HepG2 (cell line): Measurements from ENCODE around the gene COMT. TPM values are rescaled to one million over a fixed set of nuclear protein-coding genes. Genes with fewer than 3 reads are reported as not detected.

Experiments
- DPF2 ChIP-seq: sonication (generic); formaldehyde crosslinking; IDR thresholded peaks from 2 replicates; pipeline ENCODE4 v1.4.0; 2020; ENCODE audit warnings: mild to moderate bottlenecking, low read depth, missing genetic modification reagents, borderline replicate concordance
- GLI4 ChIP-seq: sonication (generic); formaldehyde crosslinking; IDR thresholded peaks from 2 replicates; pipeline ENCODE4 v1.5.1; 2020; ENCODE audit warnings: missing genetic modification reagents, mild to moderate bottlenecking, moderate library complexity, borderline replicate concordance
- HNRNPUL1 ChIP-seq: fragments of 200-400 bp; formaldehyde crosslinking; IDR thresholded peaks from 2 replicates; pipeline ENCODE4 v1.6.1; 2017; ENCODE audit warnings: low read depth, mild to moderate bottlenecking, low read length, moderate library complexity
- MTA1 ChIP-seq: sonication (generic); formaldehyde crosslinking; IDR thresholded peaks from 2 replicates; pipeline ENCODE4 v1.4.0; 2020; ENCODE audit warnings: missing genetic modification reagents, mild to moderate bottlenecking, borderline replicate concordance
- MYNN ChIP-seq: sonication (generic); formaldehyde crosslinking; IDR thresholded peaks from 2 replicates; pipeline ENCODE4 v1.4.0; 2020; ENCODE audit warnings: mild to moderate bottlenecking, low read depth, missing genetic modification reagents
- NFIC ChIP-seq: IDR thresholded peaks from 2 replicates; pipeline ENCODE4 v1.6.1; 2012; ENCODE audit warnings: mild to moderate bottlenecking, low read length, inconsistent platforms
- RFX1 ChIP-seq: fragments of 450-650 bp; IDR thresholded peaks from 2 replicates; pipeline ENCODE4 v1.6.1; 2017
- RFX5 ChIP-seq: IDR thresholded peaks from 2 replicates; pipeline ENCODE4 v1.6.1; 2011; ENCODE audit warnings: low read depth, low read length, improper control_type of control experiment
- SALL2 ChIP-seq: sonication (generic); formaldehyde crosslinking; IDR thresholded peaks from 2 replicates; pipeline ENCODE4 v1.8.1; 2023; ENCODE audit warnings: mild to moderate bottlenecking, missing genetic modification reagents, inconsistent platforms
- SMC3 ChIP-seq: IDR thresholded peaks from 2 replicates; pipeline ENCODE4 v1.6.1; 2011; ENCODE audit warnings: low read length, improper control_type of control experiment
- SMYD3 ChIP-seq: sonication (generic); formaldehyde crosslinking; IDR thresholded peaks from 2 replicates; pipeline ENCODE4 v1.8.1; 2023; ENCODE audit warnings: mild to moderate bottlenecking, missing genetic modification reagents
- TCF7L2 ChIP-seq: IDR thresholded peaks from 2 replicates; pipeline ENCODE4 v1.6.1; 2011; ENCODE audit warnings: mild to moderate bottlenecking, low read depth, low read length, moderate library complexity
- XRCC5 ChIP-seq: fragments of 200-400 bp; formaldehyde crosslinking; optimal IDR thresholded peaks from 2 replicates; pipeline ENCODE3; 2017; ENCODE audit warnings: mild to moderate bottlenecking, low read length
- ZMYM3 ChIP-seq: sonication (generic); formaldehyde crosslinking; IDR thresholded peaks from 2 replicates; pipeline ENCODE4 v1.5.1; 2020; ENCODE audit warnings: mild to moderate bottlenecking, missing genetic modification reagents
- ZNF121 ChIP-seq: sonication (generic); formaldehyde crosslinking; IDR thresholded peaks from 2 replicates; pipeline ENCODE4 v1.5.0; 2020; ENCODE audit warnings: mild to moderate bottlenecking, missing genetic modification reagents
- ZNF275 ChIP-seq: sonication (generic); formaldehyde crosslinking; IDR thresholded peaks from 2 replicates; pipeline ENCODE4 v1.8.0; 2022; ENCODE audit warnings: missing genetic modification reagents, mild to moderate bottlenecking, inconsistent platforms, borderline replicate concordance
- ZNF710 ChIP-seq: sonication (generic); formaldehyde crosslinking; IDR thresholded peaks from 2 replicates; pipeline ENCODE4 v1.5.0; 2020; ENCODE audit warnings: mild to moderate bottlenecking, missing genetic modification reagents, borderline replicate concordance
- polyA plus RNA-seq, 8 experiments: library from polyadenylated mRNA; depleted of rRNA in 3 of 8; stranded (reverse) in 7 of 8; unstranded in 1 of 8; fragments of >200 nt; fragmentation: Illumina TruSeq in 4 of 8; extraction: Trizol in 4 of 8; gene quantifications; 2 replicates each; pipeline versions ENCODE4 v1.2.1 to v1.2.3, GENCODE V29; 2011 to 2016; ENCODE audit warnings: low read depth in 4 of 8, missing spikeins in 1 of 8, mixed read lengths in 1 of 8; ENCODE audit not compliant: insufficient read depth in 1 of 8
- total RNA-seq, 5 experiments: library from RNA; depleted of rRNA; stranded (reverse); fragments of >200 nt; fragmentation: Illumina TruSeq; extraction: Trizol; gene quantifications; 2 replicates each; pipeline ENCODE4 v1.2.3, GENCODE V29; 2016; ENCODE audit warnings: low read depth in 1 of 5
- TF ChIP-seq, protein P1 (sequence below), 2 experiments: sonication (generic) in 1 of 2; formaldehyde crosslinking in 1 of 2; IDR thresholded peaks; 2 replicates each; pipeline versions ENCODE4 v1.6.1 to v1.9.0; 2014 to 2022; ENCODE audit warnings: antibody characterized with exemption in 1 of 2, borderline replicate concordance in 1 of 2, inconsistent platforms in 1 of 2, low read depth in 1 of 2, missing genetic modification reagents in 1 of 2
- TF ChIP-seq, protein P2 (sequence below): sonication (generic); formaldehyde crosslinking; IDR thresholded peaks from 2 replicates; pipeline ENCODE4 v1.4.0; 2020; ENCODE audit warnings: low read depth, mild to moderate bottlenecking, missing genetic modification reagents

The COMT gene
- total and polyA plus RNA-seq, 2 of the 13 experiments (the other 11 are each of a cell fraction or from before 2014, with no cell fraction given): 156 to 162 TPM

GRCh38 chr22:19974268-19974861, 32.8 kb downstream of the COMT start (continued):
- no peak for TF ChIP-seq DPF2 (CRISPR knock-in tag)
- no peak for TF ChIP-seq TCF7L2
- no peak for TF ChIP-seq SMYD3 (CRISPR knock-in tag)
- TF ChIP-seq ZNF275 (CRISPR knock-in tag): no peak
- peak; percentile 32 for TF ChIP-seq RFX1
- no peak for TF ChIP-seq SALL2
- no peak for TF ChIP-seq ZNF710 (CRISPR knock-in tag)
- TF ChIP-seq MTA1 (CRISPR knock-in tag): 0 out of 2 replicates have a peak, but pooled peaks have one; percentile 11
- no peak for TF ChIP-seq NFIC
- TF ChIP-seq RFX5: peak; percentile 66; the same call in 1 of the 2 replicates
- TF ChIP-seq, protein P1, sequence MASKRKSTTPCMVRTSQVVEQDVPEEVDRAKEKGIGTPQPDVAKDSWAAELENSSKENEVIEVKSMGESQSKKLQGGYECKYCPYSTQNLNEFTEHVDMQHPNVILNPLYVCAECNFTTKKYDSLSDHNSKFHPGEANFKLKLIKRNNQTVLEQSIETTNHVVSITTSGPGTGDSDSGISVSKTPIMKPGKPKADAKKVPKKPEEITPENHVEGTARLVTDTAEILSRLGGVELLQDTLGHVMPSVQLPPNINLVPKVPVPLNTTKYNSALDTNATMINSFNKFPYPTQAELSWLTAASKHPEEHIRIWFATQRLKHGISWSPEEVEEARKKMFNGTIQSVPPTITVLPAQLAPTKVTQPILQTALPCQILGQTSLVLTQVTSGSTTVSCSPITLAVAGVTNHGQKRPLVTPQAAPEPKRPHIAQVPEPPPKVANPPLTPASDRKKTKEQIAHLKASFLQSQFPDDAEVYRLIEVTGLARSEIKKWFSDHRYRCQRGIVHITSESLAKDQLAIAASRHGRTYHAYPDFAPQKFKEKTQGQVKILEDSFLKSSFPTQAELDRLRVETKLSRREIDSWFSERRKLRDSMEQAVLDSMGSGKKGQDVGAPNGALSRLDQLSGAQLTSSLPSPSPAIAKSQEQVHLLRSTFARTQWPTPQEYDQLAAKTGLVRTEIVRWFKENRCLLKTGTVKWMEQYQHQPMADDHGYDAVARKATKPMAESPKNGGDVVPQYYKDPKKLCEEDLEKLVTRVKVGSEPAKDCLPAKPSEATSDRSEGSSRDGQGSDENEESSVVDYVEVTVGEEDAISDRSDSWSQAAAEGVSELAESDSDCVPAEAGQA (IDR thresholded peaks at IDR 0.05; ENCODE audit: low read depth): no peak
- TF ChIP-seq, protein P1 (CRISPR knock-in tag; IDR thresholded peaks at IDR 0.05; ENCODE audit: borderline replicate concordance): no peak
- no peak for TF ChIP-seq SMC3
- TF ChIP-seq, protein P2, sequence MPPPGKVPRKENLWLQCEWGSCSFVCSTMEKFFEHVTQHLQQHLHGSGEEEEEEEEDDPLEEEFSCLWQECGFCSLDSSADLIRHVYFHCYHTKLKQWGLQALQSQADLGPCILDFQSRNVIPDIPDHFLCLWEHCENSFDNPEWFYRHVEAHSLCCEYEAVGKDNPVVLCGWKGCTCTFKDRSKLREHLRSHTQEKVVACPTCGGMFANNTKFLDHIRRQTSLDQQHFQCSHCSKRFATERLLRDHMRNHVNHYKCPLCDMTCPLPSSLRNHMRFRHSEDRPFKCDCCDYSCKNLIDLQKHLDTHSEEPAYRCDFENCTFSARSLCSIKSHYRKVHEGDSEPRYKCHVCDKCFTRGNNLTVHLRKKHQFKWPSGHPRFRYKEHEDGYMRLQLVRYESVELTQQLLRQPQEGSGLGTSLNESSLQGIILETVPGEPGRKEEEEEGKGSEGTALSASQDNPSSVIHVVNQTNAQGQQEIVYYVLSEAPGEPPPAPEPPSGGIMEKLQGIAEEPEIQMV (CRISPR knock-in tag): no peak
- no peak for TF ChIP-seq HNRNPUL1
- peak; percentile 89 for TF ChIP-seq ZMYM3
- TF ChIP-seq MYNN (CRISPR knock-in tag): no peak
- TF ChIP-seq XRCC5: peak; percentile 18
- no peak for TF ChIP-seq GLI4 (CRISPR knock-in tag)
- no peak for TF ChIP-seq ZNF121 (CRISPR knock-in tag)
